ENCODE measurements around the gene CYTH1.

GRCh38 chr17:78780335-78780734, 1.7 kb downstream of the CYTH1 start:
- TF ChIP-seq CTCF (IDR thresholded peaks at IDR 0.05) = no peak
- no peak for TF ChIP-seq EZH2 (IDR thresholded peaks at IDR 0.05; ENCODE audit: borderline replicate concordance, insufficient read depth, low read depth, low read length, poor library complexity, severe bottlenecking)

Measured in B cell (primary cell).